Vagina (tissue), 2 donors: ENCODE measurements around the gene SLCO2B1.

ENCODE experiments used
- POLR2A ChIP-seq, 2 donors: fragments of 450-650 bp; IDR thresholded peaks; one replicate each; pipeline ENCODE4 v1.6.1; 2017; ENCODE audit warnings: antibody characterized with exemption in 2 of 2, mild to moderate bottlenecking in 2 of 2, moderate library complexity in 2 of 2
- POLR2AphosphoS5 ChIP-seq, 2 donors: sonication (generic); formaldehyde crosslinking; IDR thresholded peaks; one replicate each; pipeline ENCODE4 v1.9.0; 2017; ENCODE audit warnings: antibody characterized with exemption in 2 of 2, mild to moderate bottlenecking in 2 of 2, low read depth in 1 of 2; ENCODE audit not compliant: insufficient read depth in 1 of 2
- TF ChIP-seq, protein P1 (sequence below), 3 experiments: fragments of 450-650 bp in 2 of 3; fragments of 200-600 bp in 1 of 3; sonication (generic) in 1 of 3; IDR thresholded peaks; one replicate each; pipeline ENCODE4 v1.5.1; 2017 to 2019; ENCODE audit warnings: antibody characterized with exemption in 3 of 3, mild to moderate bottlenecking in 2 of 3, moderate library complexity in 2 of 3

DNA sequence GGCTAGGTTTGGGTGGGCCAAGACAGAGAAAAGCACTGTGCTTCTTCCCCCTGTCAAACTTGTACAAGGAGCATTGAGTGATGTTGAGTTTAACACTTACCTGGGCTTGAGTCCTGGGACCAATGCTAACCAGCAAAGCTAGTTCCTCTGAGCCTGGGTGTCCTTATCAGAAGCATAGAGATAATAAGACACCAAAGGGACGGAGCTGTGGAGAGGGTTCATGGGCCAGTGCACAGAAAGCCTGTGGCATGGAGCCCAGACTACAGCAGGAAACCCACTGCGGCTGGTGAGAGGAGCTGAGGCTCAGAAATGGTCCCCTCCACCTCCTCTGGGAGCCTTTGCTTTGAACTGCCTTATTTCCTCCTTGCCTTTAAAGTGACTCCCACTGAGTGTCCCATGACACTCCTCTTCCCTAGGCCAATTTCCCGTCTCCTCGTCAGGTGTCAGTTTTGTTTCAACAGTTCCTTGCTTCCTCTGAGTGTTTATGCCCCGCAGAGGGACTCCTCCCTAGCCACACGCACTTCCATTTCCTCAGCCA, 9.4 kb downstream of the SLCO2B1 start:
- TF ChIP-seq, protein P1, sequence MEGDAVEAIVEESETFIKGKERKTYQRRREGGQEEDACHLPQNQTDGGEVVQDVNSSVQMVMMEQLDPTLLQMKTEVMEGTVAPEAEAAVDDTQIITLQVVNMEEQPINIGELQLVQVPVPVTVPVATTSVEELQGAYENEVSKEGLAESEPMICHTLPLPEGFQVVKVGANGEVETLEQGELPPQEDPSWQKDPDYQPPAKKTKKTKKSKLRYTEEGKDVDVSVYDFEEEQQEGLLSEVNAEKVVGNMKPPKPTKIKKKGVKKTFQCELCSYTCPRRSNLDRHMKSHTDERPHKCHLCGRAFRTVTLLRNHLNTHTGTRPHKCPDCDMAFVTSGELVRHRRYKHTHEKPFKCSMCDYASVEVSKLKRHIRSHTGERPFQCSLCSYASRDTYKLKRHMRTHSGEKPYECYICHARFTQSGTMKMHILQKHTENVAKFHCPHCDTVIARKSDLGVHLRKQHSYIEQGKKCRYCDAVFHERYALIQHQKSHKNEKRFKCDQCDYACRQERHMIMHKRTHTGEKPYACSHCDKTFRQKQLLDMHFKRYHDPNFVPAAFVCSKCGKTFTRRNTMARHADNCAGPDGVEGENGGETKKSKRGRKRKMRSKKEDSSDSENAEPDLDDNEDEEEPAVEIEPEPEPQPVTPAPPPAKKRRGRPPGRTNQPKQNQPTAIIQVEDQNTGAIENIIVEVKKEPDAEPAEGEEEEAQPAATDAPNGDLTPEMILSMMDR (IDR thresholded peaks at IDR 0.05): no peak
- TF ChIP-seq POLR2AphosphoS5 (IDR thresholded peaks at IDR 0.05; ENCODE audit: insufficient read depth in 1 of 2, low read depth in 1 of 2) (peak; percentile 23 to 59), POLR2A (IDR thresholded peaks at IDR 0.05) (no peak)
